GM21576 (cell line): ENCODE data around the gene NRAS.

Source experiments
- ATAC-seq: cut with Tn5 transposase; IDR thresholded peaks from one replicate; pipeline ENCODE4 v1.9.1; 2021; ENCODE audit warnings: mild to moderate bottlenecking, moderate library complexity; ENCODE audit not compliant: unreplicated experiment

Gene NRAS

DNA sequence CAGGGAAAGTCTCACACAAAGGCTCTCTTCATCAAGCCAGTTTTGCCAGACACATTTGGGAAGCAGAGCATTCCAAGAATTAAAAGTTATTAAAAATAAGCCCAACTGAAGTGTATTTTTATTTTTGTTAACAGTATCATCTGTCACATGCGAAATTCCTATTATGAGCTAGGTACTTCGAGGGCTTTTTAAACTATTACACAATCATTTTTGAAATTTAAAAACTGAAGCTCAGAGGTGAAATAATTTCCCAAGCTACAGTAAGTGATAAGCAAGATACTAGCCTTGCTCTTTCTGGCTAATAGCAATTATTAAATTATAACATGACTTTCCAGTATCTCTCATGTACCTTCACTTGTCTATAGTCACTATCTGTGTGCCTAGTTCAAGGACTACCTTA is 12.0 kb upstream of the NRAS start:
- ATAC-seq, result no peak

DNA sequence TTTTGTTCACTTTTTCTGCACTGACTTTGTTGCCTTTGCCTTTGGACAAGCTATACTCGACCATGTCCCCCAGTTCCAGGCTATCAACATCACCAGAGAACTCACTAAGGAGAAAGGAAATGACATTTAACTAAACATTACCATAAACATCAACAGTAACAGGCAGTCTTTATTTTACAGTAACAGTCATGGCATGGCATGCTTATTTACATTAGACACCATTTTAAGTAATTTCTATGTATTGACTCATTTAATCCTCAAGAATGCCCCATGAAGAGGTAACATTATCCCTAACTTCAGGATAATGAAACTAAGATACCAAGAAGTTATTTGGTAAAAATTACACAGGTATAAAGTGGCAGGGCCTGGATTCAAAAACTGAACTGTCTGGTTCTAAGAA is 8.7 kb upstream of the NRAS start:
- ATAC-seq, result no peak

DNA sequence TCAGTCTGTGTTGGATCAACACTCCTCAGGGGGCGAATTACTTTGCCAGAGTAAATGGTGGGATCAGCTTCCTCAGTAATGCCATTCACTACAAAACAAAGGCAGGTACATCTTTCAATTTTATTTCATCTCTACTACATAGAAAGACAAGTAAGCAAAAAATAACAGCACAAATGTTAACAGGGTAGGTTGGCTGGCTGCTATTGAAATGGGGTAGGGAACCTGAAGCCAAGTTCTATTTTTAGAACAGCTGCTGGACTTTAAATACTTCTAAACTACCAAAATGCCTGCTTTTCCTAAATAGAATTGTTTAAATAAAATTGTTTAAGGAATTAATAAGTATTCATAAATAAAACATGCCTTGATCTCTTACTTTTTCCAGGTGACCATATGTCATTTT is 7.3 kb upstream of the NRAS start:
- no peak for ATAC-seq

DNA sequence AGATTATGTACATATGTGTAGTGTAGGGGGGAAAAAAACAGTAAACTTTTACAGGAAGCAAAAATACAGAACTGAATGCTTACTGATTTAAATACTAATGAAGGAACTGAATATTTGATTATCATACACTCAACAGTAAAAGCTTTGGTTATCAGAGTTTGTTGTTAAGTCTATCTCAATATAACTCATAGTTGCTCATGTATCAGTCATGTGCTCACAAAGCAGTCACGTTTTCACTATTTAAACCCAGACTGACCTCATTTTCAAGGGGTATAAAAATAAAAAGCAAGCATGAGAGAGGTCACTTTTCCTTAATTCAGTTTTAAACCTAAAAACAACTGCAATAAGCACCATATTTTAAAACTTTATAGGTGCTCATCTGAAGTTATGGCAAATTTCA is 6.9 kb upstream of the NRAS start:
- no peak for ATAC-seq

DNA sequence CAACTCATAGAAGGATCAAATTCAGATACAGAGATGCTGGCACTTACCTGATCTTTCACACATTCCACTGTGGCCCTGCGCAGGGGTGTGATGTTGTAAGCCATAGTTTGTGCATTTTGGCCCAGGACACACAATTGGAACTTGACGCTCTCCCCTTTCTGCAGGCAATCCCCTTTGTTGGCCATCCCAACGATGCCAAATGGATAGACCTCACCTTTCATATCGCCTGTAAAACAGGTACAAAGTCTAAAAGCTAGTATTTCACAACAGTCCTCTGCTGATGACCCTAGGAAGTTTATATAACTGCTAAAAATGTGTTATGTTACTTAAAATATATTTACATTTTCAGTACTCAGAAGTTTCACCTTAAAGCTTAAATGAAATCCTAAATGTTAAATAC is 3.9 kb upstream of the NRAS start:
- ATAC-seq, result no peak

DNA sequence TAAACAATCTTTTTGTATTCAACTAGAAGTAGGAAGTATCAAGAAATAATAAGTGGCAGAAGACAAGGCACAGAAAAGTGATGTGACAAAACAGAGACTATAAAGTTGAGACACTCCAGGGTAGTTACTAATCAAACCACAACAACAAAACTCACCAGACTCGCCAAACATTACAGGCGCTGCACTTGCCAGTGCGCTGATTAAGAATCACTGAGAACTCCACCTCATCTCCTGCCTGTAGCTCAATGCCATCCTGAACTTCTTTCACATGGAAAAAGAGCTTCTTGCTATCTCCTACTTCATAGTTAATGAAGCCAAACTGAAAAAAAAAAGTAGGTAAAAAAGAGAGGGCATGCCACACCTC is 2.8 kb upstream of the NRAS start:
- no peak for ATAC-seq

DNA sequence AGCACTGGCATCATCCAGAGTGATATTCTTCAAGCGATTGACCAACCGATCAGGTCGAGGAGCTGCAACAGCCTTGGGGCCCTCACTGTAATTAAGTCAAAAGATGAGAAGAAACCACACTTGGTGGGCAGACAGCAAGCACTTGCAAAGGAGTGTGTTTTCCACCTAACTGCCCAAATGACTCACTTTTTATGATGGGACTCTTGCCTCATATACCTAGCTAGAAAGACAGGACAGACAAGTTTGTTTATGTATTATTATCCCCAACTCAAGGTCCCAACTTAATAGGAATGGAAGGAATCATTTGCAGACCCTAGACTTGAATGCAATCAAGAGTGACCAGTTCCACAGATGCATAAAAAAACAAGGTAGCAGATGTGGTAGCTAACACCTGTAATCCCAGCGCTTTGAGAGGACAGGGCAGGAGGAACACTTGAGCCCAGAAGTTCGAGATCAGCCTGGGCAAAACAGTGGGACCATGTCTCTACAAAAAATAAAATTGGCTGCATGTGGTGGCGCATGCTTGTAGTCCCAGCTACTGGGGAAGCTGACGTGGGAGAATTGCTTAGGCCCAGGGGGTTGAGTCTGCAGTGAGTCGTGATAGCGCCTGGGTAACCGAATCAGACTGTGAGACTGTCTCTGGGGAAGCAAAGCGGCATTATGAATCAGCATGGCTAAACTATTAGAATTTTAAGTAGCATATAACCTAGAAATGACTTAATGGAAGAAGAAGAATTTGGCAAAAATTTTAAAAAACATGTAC is 2.3 kb upstream of the NRAS start:
- no peak for ATAC-seq

DNA sequence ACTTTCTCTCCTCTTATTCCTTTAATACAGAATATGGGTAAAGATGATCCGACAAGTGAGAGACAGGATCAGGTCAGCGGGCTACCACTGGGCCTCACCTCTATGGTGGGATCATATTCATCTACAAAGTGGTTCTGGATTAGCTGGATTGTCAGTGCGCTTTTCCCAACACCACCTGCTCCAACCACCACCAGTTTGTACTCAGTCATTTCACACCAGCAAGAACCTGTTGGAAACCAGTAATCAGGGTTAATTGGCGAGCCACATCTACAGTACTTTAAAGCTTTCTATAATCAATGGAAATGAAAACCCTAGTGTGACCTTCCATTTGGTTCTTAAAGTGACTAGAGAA is 643 bp downstream of the NRAS start:
- no peak for ATAC-seq

DNA sequence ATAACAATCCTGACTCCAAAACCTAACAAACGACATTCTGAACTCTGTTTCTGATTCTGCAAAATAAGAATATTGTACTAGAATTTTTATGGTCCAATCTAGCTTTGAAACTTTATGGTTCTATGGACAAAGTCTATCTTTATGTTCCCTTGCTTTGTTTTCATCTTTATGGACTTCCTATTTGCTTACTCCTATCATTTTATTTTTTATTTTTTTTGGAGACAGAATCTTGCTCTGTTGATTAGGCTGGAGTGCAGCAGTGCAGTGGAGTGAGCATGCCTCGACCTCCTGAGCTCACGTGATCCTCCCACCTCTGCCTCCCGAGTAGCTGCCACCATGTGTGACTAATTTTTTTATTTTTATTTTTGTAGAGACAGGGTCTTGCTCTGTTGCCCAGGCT is 3.6 kb downstream of the NRAS start:
- no peak for ATAC-seq

DNA sequence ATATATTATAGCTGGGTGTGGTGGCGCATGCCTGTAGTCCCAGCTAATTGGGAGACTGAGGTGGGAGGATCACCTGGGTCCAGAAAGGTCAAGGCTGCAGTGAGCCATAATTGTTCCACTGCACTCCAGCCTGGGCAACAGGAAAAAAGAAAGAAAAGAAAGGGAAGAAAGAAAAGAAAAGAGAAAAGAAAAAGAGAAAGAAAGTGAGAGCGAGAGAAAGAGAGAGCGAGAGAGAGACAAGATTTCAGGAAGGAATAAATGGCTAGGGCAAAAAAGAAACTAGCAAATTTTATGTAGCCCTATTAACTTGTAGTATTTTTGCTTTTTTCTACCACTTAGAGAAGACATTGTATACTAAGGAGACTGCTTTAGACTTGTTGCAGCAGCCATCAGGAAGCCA is 6.2 kb downstream of the NRAS start:
- no peak for ATAC-seq

DNA sequence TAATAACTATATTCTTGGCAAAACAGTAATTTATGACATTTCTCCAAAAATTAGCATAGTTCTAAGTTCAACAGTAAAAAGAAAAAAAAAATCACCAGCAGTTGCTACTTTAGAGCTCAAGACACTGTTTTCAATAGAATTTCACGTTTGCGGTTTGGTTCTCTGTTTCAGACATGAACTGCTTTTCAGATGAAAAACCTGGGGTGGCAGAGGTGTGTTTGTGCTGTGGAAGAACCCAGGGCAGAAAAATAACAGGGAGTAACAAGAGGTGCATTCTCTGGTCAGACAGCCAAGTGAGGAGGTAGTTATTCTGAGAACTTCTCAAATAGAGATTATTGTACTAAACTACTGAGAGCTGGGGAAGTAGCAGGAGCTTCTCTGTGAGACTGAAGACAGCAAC is 9.0 kb downstream of the NRAS start:
- ATAC-seq, result no peak

DNA sequence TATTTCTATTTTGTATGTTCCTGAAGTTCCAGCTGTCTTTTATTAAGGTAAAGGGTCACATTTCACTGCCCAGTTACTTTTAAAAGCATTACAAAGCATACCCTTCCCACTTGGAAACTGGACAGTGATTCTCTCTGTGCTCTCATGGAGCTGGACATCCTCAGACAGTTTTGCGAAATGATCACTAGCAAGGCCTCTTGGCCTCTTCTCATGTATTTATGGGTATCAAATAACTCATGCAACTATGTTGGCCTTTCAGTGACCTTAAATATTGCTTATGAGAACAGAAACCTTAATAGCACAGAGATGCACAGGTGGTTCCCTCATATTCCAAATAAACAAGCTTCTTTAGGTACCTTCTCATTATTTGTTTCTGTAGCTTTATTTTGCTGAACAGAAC is 13.3 kb downstream of the NRAS start:
- no peak for ATAC-seq

DNA sequence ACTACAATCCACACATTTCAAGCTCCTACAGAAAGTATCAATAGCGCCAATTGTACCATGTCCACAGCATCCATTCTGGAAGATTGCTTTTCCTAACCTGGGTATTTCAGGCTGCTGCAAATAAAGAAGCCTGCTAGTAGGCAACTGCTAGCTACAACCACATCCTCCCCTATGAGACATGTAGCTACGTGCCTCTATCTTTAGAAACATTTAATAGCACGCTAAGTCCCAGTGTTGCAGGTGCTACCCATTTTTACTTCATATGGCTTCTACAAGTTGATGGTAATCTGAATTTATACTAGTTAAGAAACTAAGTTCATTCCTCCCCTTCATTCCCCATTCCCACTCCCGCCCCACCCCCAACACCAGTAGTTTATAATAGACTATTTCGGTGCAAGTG is 13.8 kb downstream of the NRAS start:
- no peak for ATAC-seq

DNA sequence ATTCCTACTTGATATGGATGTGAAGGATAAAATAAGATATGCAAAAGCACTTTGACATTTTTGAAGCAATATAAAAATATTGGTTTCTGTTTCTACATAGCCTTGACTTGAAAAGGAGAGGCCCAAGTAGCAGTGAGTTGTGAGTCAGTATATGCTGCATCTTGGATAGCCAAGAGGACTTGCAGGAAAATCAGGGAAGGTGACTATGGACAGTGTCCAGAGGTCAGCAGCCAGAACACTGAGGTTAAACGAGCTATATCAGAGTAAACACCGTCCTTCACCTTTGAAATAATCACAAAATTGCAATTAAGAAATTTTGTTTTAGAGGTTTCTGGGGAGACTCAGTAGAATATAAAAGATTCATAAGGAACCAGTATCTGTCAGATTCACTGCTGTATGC is 14.6 kb downstream of the NRAS start:
- no peak for ATAC-seq

DNA sequence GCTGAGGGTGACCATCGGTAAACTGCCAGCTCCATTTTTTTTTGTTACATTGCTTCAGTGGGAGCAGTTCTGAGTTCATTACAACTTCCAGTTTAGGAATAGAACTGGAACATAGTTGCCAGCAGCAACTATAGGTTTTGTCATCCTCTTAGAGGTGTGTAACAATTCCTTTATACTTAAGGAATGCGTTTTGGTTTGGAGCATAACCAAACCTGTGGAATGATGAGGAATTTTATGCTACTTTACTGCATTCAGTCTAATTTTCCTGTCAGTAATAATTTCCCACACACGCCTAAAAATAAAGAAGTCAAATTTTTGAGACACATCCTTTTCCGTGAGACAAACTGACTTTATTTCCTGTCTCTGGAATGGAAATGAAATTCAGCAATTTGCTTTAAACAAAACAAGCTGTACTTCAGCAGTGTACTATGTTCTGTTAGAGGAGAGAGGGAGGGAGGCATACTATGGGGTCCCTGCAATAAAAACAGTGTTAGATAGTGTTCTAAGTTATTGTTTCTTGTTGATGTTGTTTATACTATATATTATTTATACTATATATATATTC is 16.5 kb downstream of the NRAS start:
- no peak for ATAC-seq

DNA sequence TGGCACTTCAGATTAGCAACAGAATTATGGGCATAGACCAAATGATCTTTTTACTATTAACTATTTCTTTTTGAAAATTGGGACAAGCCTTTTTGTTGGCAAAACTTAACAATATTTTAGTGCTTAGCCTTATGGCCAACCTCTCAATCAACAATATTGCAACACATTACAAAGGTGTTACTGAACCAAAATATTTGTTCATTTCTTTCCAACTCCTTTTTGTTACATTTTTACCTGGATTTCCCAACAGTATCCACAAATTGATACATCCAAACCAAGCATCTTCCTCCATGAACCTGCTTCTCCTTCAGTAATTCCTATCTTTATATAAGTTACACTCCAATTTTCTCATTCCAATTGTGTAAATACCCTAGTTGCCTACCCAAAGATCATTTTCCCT is 19.8 kb downstream of the NRAS start:
- ATAC-seq, result no peak

DNA sequence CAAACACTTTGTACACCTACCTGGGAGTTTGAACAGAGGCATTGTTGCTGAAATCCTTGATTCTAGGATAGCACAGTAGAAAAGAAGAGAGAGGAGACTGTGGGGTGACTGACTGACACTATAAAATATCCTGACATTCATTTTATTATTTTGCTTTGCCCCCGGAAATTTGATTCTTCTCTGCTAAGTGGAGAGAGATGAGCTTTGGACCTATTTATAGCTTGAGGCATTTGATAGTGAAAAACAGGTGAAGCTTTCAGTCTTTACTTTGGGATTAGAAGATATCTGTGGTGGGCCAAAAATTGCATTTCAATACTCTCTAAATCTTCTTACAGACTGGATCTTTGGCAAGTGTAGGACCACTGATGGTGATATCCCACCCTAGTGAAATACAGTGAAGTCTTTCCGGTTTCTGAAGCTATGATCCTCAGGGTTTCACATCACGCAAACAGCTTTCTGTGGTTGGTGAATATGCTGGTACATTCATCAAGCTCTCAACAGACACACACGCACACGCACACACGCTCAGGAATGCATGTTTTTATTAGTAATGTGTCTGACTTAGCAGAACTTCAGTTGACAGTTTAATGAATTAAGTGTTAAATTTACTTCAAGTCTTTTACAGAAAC is 21.0 kb downstream of the NRAS start, which contains the start of gene AMPD1:
Gene AMPD1 (minus strand): TSS at position 117 of the 629 bp plus-strand sequence. CDS start 75 bp downstream, at position 42.
- ATAC-seq, result no peak

DNA sequence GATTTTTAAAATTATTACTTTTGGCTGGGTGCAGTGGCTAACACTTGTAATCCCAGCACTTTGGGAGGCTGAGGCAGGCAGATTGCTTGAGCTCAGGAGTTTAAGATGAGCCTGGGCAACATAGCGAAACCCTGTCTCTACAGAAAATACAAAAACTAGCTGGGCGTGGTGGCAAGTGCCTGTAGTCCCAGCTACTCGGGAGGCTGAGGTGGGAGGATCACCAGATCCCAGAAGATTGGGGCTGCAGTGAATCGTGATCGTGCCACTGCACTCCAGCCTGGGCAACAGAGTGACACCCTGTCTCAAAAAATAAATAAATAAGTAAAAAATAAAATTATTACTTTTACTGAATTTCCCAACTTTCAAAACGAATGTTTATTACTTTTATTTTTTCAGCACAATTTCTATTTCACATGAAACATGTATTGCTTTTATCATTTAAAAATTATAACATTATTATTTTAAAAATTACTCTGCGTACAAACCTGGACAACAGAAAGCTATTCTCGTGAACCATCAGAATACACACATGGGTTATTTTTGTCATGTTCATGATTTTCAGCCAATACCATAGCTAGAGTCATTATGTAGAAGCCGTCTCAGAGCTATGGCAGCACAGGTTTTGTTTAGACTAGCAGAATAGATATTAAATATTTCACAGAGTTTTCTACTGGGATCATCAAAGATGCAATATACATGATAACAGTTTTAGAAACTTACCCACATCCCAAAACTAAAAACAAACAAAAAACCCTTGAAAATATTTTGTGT is 21.8 kb downstream of the NRAS start:
- no peak for ATAC-seq

DNA sequence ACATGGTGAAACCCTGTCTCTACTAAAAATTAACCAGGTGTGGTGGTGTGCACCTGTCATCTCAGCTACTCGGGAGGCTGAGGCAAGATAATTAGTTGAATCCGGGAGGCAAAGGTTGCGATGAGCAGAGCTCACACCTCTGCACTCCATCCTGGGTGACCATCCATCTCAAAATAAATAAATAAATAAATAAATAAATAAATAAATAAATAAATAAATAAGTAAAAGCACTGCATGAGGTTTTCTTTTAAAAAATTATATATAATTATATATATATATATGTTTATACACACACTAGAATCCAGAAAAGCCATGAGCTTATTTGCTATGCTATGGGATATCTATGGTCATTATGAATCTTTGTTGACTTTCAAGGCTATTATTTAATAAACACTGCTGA is 23.6 kb downstream of the NRAS start:
- ATAC-seq, result no peak

DNA sequence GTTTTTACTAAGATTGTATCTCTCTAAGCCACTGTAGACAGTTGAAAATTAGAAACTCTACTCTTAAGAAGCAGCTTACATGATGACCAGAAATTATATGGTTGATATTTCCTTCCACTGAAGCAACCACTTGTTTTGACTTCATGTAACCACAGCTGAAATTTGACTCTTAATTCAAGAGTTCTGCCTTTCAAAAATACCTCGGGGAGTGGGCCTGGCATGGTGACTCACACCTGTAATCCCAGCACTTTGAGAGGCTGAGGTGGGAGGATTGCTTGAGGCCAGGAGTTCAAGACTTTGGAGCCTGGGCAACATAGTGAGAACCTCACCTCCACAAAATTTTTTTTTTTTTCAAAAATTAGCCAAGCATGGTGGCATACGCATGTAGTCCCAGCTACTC is 25.5 kb downstream of the NRAS start:
- no peak for ATAC-seq

DNA sequence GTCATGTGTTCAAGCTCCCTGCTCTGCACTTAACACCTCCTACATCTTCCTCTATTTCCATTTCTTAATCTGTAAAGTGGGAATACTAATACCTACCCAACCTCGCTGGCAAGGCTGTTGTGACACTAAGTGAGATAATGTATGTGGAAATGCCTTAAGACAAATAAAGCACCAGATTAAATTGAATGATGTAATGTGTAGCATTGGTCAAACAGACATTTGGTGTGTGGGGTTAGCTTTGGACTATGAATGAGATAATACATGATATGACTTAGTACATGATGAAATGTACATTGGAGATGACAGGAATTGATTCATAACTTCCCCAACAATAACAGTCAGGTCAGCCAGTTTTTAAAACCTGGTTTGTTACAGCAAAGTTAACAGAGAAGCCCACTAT is 26.4 kb downstream of the NRAS start:
- ATAC-seq, result no peak

DNA sequence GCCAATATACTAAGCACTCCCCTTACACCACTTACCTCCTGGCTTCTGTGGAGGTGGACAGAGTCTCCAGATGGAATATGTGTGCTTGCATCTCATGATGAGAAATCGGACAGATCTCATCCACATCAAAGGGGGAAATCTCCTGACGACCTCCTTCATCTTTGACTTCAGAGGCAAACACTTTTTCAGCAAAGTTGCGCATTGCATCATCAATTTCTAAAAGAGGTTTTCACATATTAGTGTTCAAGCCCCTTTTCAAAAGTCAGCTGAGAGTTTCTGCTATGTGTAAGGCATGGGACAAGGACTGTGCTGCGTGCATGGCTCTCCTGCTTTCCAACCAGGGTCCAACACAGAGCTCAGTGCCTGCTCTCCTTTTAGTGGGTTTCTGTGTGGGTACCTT is 28.0 kb downstream of the NRAS start:
- no peak for ATAC-seq
